GM19043 (cell line): ENCODE measurements around the gene UQCC2.

ENCODE experiments used
- ATAC-seq: cut with Tn5 transposase; IDR thresholded peaks from one replicate; pipeline ENCODE4 v1.9.1; 2021; ENCODE audit warnings: low read depth; ENCODE audit not compliant: unreplicated experiment

The UQCC2 gene

GRCh38 chr6:33726696-33727095 is 15.2 kb upstream of the UQCC2 start:
- ATAC-seq: no peak

- ATAC-seq: no peak
Measured at GRCh38 chr6:33725891-33726673, 14.6 kb upstream of the UQCC2 start.

DNA sequence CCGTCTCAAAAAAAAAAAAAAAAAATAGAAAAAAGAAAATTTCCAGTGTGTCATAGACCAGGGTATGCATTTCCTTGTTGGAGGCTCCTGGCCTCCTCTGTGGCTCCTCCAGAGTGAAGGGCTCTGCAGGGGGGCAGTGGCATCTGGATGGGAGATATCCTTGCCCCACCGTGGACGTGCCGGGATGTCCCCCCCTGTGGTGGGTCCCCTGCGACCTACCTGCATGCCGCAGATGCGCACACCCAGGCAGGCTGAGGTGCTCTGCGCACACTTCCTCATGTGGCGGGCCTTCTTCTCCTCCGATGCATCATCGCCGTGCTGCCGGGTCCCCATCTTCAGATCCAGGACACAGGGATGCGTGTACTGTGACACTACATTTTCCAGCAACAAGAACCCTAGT is 13.7 kb upstream of the UQCC2 start:
- no peak for ATAC-seq

DNA sequence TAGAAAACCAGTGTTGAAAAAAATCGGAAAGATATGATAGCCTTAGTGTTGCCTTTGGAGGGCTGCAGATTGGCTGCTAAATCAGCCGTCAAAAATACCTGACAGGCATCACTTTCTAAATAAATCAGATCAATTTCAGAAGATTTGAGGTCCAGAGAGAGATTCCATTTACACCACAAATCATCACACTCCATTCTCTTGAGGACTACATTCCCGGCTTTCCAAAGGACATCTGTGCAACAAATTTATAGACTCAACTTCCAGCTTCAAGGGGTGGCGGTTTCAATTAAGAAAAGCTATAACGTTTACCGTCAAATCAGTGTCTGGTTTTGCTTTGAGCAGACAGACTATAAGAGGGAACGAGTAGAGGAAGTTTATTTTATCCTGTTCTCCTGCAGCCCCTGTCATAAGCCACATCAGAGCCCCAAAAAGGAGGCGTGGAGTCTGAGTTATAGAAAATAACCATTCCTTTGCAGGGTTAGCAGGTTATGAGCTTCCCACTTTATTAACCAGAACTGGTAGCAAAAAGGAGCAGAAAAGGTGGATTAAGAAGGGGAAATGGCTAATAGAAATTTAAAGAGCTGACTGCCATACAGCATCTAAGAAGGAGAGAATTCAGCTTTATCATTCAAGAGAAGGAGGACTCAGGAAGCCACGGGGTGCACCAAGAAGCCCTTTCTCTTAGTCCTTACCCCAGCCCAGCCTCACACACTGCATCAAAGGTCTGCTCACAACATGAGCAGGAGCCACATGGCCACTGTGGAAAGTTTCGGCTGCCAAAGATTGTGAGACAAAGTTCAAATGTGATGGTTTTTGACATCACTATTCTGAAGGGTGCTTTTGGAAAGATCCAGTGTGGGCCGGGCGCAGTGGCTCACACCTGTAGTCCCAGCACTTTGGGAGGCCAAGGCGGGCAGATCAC is 12.9 kb upstream of the UQCC2 start:
- ATAC-seq: no peak

DNA sequence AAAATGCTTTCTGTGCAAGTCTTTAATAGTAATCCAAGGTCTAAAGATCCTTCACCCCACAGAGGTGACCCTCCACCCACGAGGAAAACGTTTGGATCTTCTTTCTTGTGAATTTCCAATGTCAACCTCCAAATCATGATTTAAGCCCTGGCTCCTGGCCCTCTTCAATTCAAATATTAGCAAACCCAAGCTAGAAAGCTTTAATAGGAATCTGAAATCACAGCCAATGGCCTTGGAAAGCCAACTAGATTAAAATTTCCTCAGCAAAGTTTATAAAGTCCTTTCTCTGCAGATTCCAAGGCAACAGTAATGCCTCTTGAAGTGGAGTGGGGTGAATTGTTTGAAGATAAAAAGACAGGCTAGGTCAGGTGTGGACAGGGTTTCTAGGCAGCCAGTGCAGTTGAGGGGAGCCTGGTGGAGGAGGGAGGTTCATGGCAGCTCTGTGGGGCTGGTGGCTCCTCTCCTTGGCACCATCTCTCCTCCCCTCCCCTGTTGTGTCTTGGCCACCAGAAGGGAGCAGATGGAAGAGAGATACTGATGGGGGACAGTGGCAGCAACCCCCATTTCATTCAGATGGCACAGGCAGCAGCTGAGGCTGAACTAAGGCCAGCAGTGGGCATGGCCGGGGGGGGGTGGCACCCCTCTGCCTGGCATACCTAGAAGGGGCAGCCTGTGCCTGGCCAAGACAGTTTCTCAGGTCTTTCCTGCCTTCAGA is 12.0 kb upstream of the UQCC2 start:
- ATAC-seq: no peak

DNA sequence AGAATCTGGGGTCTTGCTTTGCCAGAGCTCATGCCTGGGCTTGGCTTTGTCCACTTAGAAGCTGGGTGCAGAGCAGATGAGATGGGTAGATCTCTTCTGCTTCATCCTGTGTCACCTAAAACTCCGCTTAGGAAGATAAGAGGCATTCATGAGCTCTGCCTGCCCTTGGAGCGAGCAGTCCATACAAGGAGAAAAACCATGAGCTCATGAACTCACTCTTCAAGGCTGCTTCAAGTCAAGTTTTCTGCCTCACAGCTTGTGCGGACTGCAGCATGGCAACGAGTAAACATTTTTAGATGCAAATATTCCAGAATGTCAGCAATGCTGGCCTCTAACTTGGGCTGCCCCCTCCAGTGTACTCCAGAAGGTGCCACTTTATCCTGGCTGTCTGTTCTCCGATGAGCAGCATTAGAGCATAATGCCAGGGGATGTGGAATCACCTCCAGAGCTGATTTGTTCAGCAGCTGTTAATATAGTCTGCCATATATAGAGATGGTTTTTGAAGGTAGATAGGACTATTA is 10.7 kb upstream of the UQCC2 start:
- no peak for ATAC-seq

- ATAC-seq: no peak
Measured at GRCh38 chr6:33721508-33721907, 10.0 kb upstream of the UQCC2 start.

DNA sequence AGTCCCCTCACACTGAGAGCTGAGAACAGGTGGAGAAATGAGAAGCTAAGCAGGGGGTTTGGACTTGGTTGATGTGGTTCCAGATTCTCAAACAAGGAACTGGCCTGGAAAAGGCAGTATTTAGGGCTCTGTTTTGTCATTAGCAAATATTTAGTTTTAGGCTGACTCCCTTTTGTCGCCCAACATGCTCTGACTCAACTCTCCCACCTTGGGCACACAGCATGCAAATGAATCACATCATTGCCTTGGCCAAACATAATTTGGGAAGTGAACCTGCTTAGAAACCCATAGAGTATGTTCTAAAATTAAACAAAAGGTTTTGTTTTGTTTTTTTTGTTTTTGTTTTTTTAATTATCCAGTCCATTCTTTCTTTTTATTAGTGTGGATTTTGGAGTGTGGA is 9.5 kb upstream of the UQCC2 start:
- ATAC-seq: no peak

DNA sequence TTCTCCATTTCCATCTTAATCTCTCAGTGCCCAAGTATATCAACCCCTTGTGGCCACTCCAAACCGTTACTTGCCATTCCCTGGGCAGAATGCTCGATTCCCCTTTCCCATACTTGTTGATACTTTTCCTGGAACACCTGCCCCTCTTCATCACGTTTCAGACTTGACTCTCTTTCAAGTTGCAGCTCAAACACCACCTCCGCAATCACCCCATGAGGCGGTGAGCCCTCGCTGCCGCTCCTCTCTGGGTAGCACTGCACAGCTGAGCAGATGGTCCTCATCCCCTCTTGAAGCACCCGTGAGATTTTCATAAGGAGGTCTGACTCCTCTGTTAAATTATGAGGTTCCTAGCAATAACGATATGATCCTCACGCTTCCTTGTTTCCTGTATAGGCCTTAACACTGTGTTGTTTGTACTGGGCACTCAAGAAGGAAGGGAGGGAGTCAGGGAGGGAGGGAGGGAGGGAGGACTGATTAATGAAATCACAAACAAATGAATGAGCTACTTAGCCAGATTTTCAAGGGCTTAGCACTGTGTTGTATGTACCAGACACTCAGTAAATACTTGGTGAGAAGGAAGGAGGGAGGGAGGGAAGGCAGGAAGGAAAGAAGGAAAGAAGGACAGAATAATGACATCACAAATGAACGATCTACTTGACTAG is 8.0 kb upstream of the UQCC2 start:
- ATAC-seq: no peak

DNA sequence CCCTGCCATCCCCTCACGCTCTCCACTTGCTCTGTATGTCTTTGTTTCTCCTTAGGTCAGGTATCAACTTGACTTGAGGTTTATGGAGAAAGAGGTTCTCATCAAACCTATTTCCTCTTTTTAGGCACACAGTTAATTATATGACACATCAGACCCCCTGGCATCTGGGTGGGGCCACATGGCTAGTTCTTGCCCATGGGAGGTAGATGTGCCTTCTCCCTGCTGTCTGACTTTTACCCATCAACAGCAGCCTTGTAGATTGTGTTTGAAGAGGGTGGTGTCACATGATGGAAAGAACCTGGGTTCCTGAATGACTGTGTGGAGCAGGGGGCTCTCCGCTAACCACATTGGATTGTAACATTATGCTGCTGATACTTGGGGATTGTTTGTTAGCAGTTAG is 7.2 kb upstream of the UQCC2 start:
- ATAC-seq: no peak

DNA sequence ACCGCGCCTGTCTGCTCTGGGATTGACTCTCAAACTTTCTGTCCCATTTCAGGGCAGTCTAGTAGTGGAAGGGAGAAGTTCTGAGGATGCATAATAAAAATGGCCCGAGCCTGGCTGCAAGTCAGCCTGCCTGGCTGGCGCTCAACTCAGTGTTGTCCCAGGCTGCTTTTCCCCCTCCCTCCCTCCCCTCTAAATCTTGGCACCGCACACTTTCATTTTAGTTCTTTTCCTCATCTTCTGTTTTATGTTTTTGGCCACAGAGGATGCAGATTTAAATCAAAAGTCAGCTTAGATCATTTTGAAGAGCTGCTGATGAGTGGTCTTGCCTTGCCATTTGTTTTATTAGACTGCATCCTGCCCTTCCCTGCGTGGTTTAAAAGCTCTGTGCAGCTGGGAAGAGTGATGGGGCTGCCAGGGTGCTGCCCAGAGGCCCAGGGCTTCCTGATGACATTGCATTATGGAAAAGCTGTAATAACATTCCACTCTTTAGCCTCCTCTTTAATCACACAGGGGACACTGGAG is 6.5 kb upstream of the UQCC2 start:
- no peak for ATAC-seq

GRCh38 chr6:33716890-33717632 is 5.6 kb upstream of the UQCC2 start:
- ATAC-seq: no peak

GRCh38 chr6:33716379-33716778 is 4.9 kb upstream of the UQCC2 start:
- no peak for ATAC-seq

GRCh38 chr6:33714385-33715040 is 3.0 kb upstream of the UQCC2 start:
- no peak for ATAC-seq

DNA sequence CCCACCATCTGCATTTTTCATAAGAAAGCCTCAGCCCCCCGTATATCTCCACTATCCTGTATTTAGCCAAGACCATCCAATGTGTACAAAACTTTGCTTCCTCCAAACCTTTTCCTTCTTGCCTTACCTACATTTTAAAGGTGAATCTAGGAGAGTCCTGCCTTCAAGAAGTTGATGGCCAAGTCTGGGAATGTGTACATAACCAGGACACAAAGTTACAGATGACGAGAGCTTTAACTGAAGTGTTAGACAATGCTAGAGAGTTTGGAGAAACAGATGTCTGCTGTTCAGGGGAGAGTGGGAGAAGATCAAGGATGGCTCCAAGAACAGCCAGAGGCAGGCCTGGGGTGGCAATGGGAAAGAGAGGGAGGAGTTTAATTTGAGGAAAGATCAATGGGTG is 2.3 kb upstream of the UQCC2 start:
- no peak for ATAC-seq

GRCh38 chr6:33712914-33713313 is 1.4 kb upstream of the UQCC2 start:
- ATAC-seq: no peak

- no peak for ATAC-seq
Measured at GRCh38 chr6:33710296-33711121, 991 bp downstream of the UQCC2 start.
